Measurements from ENCODE around the gene YWHAB.
"Not testable (repeated sequence)": the region's sequence is repeated elsewhere in the genome, so short reads cannot be mapped to it uniquely, and the experiment has no call there.

The YWHAB gene

GRCh38 chr20:44866703-44867335 lies 18.7 kb upstream of the YWHAB start:
- no peak for DNase-seq (ENCODE audit: low read depth in 2 of 2)

- no peak for DNase-seq (ENCODE audit: low read depth in 2 of 2)
Observed at GRCh38 chr20:44869471-44869870, 16.0 kb upstream of the YWHAB start.

GRCh38 chr20:44882360-44882759 lies 3.1 kb upstream of the YWHAB start:
- DNase-seq (ENCODE audit: low read depth in 2 of 2): not testable (repeated sequence)

GRCh38 chr20:44883214-44883902 lies 2.1 kb upstream of the YWHAB start:
- no peak for DNase-seq (ENCODE audit: low read depth in 2 of 2)

- no peak for DNase-seq (ENCODE audit: low read depth in 2 of 2)
Observed at GRCh38 chr20:44884907-44885391, 556 bp upstream of the YWHAB start.

- DNase-seq (ENCODE audit: low read depth in 2 of 2): no peak
Observed at GRCh38 chr20:44886266-44886651, 754 bp downstream of the YWHAB start.

- no peak for DNase-seq (ENCODE audit: low read depth in 2 of 2)
Observed at GRCh38 chr20:44886828-44887227, 1.3 kb downstream of the YWHAB start.

GRCh38 chr20:44887466-44887865 lies 2.0 kb downstream of the YWHAB start:
- no peak for DNase-seq (ENCODE audit: low read depth in 2 of 2)

GRCh38 chr20:44888226-44889103 lies 3.0 kb downstream of the YWHAB start:
- no peak for DNase-seq (ENCODE audit: low read depth in 2 of 2)

- no peak for DNase-seq (ENCODE audit: low read depth in 2 of 2)
Observed at GRCh38 chr20:44891826-44892225, 6.3 kb downstream of the YWHAB start.

GRCh38 chr20:44894959-44895358 lies 9.5 kb downstream of the YWHAB start:
- no peak for DNase-seq (ENCODE audit: low read depth in 2 of 2)

GRCh38 chr20:44896583-44896982 lies 11.1 kb downstream of the YWHAB start:
- no peak for DNase-seq (ENCODE audit: low read depth in 2 of 2)

- no peak for DNase-seq (ENCODE audit: low read depth in 2 of 2)
Observed at GRCh38 chr20:44897133-44897532, 11.6 kb downstream of the YWHAB start.

- DNase-seq (ENCODE audit: low read depth in 2 of 2): no peak
Observed at GRCh38 chr20:44900231-44900854, 14.8 kb downstream of the YWHAB start.

- DNase-seq (ENCODE audit: low read depth in 2 of 2): no peak
Observed at GRCh38 chr20:44901974-44902373, 16.5 kb downstream of the YWHAB start.

- DNase-seq (ENCODE audit: low read depth in 2 of 2): no peak
Observed at GRCh38 chr20:44904377-44904776, 18.9 kb downstream of the YWHAB start.

- no peak for DNase-seq (ENCODE audit: low read depth in 2 of 2)
Observed at GRCh38 chr20:44908987-44909871, 23.7 kb downstream of the YWHAB start.

- DNase-seq (ENCODE audit: low read depth in 2 of 2): peak; percentile 63 to 76
Observed at GRCh38 chr20:44909872-44910689, 24.6 kb downstream of the YWHAB start, which contains the start of gene PABPC1L. Gene PABPC1L (plus strand): TSS chr20:44910060. CDS start chr20:44910144, 84 bp downstream.

GRCh38 chr20:44910690-44911262 lies 25.3 kb downstream of the YWHAB start:
- DNase-seq (ENCODE audit: low read depth in 2 of 2): no peak

Data from stimulated activated CD4-positive, alpha-beta T cell treated with anti-CD3 and anti-CD28 coated beads, Interleukin-12 subunit alpha, Interleukin-12 subunit beta, amount 100 ng/mL, for 24 hours (primary cell).